A549 (cell line): ENCODE measurements around the gene AMY2B. TPM values are rescaled to one million over a fixed set of nuclear protein-coding genes. Genes with fewer than 3 reads are reported as not detected.
A peak's percentile ranks its signal among the peaks of the same experiment; 100 is the strongest.

Experiments
- ATAC-seq, 2 experiments: fragments of 200-7000 bp in 1 of 2; fragments of >200 bp in 1 of 2; cut with Nextera tagmentation in 1 of 2; cut with Tn5 transposase in 1 of 2; 3 replicates each; pipeline versions ENCODE4 v1.8.0 to v1.9.1; 2018 to 2020; ENCODE audit warnings: mild to moderate bottlenecking in 1 of 2, moderate library complexity in 1 of 2
- CTCF ChIA-PET: fragments of 300-600 bp; sonication (Branson Sonifier 250); formaldehyde crosslinking; extraction: SDS; loops from one replicate; lab custom pipeline; 2021; ENCODE audit warnings: antibody characterized with exemption, inconsistent platforms; lab: Yijun Ruan, JAX
- POLR2A ChIA-PET: fragments of 350-600 bp; formaldehyde crosslinking; extraction: SDS; loops from one replicate; lab custom pipeline; 2021; ENCODE audit warnings: antibody characterized with exemption, inconsistent platforms; lab: Yijun Ruan, JAX
- DNase-seq, 2 experiments: peaks; one replicate each; pipeline versions ENCODE4 v3.0.0 to v3.0.0-alpha.2; 2011 to 2016; ENCODE audit warnings: low read depth in 1 of 2, low spot score in 1 of 2
- FAIRE-seq: peaks from 2 replicates; lab custom pipeline; 2011; peaks lifted over from hg19 to GRCh38; lab: Jason Lieb, UNC
- H3K27ac ChIP-seq, 2 experiments: fragments of >200 bp; sonication (Bioruptor Twin); formaldehyde crosslinking; 3 replicates each; pipeline ENCODE4 v1.5.1; 2016 to 2017
- H3K4me1 ChIP-seq: fragments of >200 bp; sonication (Bioruptor Twin); formaldehyde crosslinking; 3 replicates; pipeline ENCODE4 v1.6.1; 2016
- H3K4me2 ChIP-seq: fragments of >200 bp; sonication (Bioruptor Twin); formaldehyde crosslinking; 3 replicates; pipeline ENCODE4 v1.6.1; 2016
- H3K4me3 ChIP-seq: fragments of >200 bp; sonication (Bioruptor Twin); formaldehyde crosslinking; 3 replicates; pipeline ENCODE4 v1.5.1; 2016
- H3K9me3 ChIP-seq: fragments of >200 bp; sonication (Bioruptor Twin); formaldehyde crosslinking; 3 replicates; pipeline ENCODE4 v1.6.1; 2016
- BCL3 ChIP-seq: fragments of >200 bp; sonication (Bioruptor Twin); formaldehyde crosslinking; IDR thresholded peaks from 3 replicates; pipeline ENCODE4 v1.6.1; 2016
- CHD4 ChIP-seq: fragments of 200-600 bp; sonication (generic); IDR thresholded peaks from 2 replicates; pipeline ENCODE4 v1.6.1; 2016; ENCODE audit warnings: antibody characterized with exemption, mild to moderate bottlenecking, borderline replicate concordance
- EHF ChIP-seq: fragments of 250-450 bp; sonication (Bioruptor Pico); IDR thresholded peaks from 2 replicates; pipeline ENCODE4 v1.5.0; 2020; ENCODE audit warnings: mild to moderate bottlenecking
- ELK1 ChIP-seq: fragments of 150-350 bp; IDR thresholded peaks from 2 replicates; pipeline ENCODE4 v1.6.1; 2014; ENCODE audit warnings: low read depth, mild to moderate bottlenecking, low read length
- ESRRA ChIP-seq: fragments of 150-350 bp; IDR thresholded peaks from 2 replicates; pipeline ENCODE4 v1.6.1; 2014; ENCODE audit warnings: mild to moderate bottlenecking, low read length, borderline replicate concordance
- FOSL2 ChIP-seq, 2 experiments: fragments of 450-650 bp in 1 of 2; fragments of >200 bp in 1 of 2; sonication (Bioruptor Twin) in 1 of 2; formaldehyde crosslinking; IDR thresholded peaks; 2 replicates each; pipeline versions ENCODE4 v1.5.0 to v1.6.1; 2016 to 2020; ENCODE audit warnings: mild to moderate bottlenecking in 1 of 2, moderate library complexity in 1 of 2
- HOXA7 ChIP-seq: fragments of 250-450 bp; sonication (Bioruptor Pico); IDR thresholded peaks from 2 replicates; pipeline ENCODE4 v1.5.0; 2020; ENCODE audit warnings: mild to moderate bottlenecking, moderate library complexity
- HOXB5 ChIP-seq: fragments of 250-450 bp; sonication (Bioruptor Pico); IDR thresholded peaks from 2 replicates; pipeline ENCODE4 v1.5.0; 2020; ENCODE audit warnings: mild to moderate bottlenecking, moderate library complexity
- JUN ChIP-seq, 2 experiments: fragments of >200 bp; sonication (Bioruptor Twin); formaldehyde crosslinking; IDR thresholded peaks; 2 replicates in 1 of 2; 3 replicates in 1 of 2; pipeline ENCODE4 v1.6.1; 2016 to 2017
- JUNB ChIP-seq: fragments of >200 bp; sonication (Bioruptor Twin); formaldehyde crosslinking; IDR thresholded peaks from 2 replicates; pipeline ENCODE4 v1.6.1; 2016
- MAFK ChIP-seq: fragments of 450-650 bp; IDR thresholded peaks from 2 replicates; pipeline ENCODE4 v1.6.1; 2014; ENCODE audit not compliant: partially characterized antibody
- MAZ ChIP-seq: fragments of 150-350 bp; IDR thresholded peaks from 2 replicates; pipeline ENCODE4 v1.6.1; 2014; ENCODE audit warnings: antibody characterized with exemption, low read depth, low read length, borderline replicate concordance
- NFE2L2 ChIP-seq: fragments of 150-350 bp; conservative IDR thresholded peaks from 2 replicates; pipeline ENCODE4 v1.6.1; 2014; ENCODE audit warnings: low read length
- NPAS2 ChIP-seq: fragments of 250-450 bp; sonication (Bioruptor Pico); IDR thresholded peaks from 2 replicates; pipeline ENCODE4 v1.8.0; 2022; ENCODE audit warnings: mild to moderate bottlenecking, moderate library complexity, borderline replicate concordance
- NR3C1 ChIP-seq: fragments of >200 bp; sonication (Bioruptor Twin); formaldehyde crosslinking; IDR thresholded peaks from 3 replicates; pipeline ENCODE4 v1.6.1; 2017
- RAD21 ChIP-seq, 2 experiments: fragments of >200 bp in 1 of 2; sonication (Bioruptor Twin) in 1 of 2; formaldehyde crosslinking in 1 of 2; IDR thresholded peaks in 1 of 2; conservative IDR thresholded peaks in 1 of 2; 2 replicates in 1 of 2; 3 replicates in 1 of 2; pipeline ENCODE4 v1.6.1; 2012 to 2018; ENCODE audit warnings: inconsistent platforms in 1 of 2
- RARB ChIP-seq: fragments of 250-450 bp; sonication (Bioruptor Pico); IDR thresholded peaks from 2 replicates; pipeline ENCODE4 v1.8.0; 2021; ENCODE audit warnings: mild to moderate bottlenecking, moderate library complexity
- REST ChIP-seq: fragments of 200-600 bp; sonication (generic); IDR thresholded peaks from 2 replicates; pipeline ENCODE4 v1.6.1; 2016; ENCODE audit warnings: antibody characterized with exemption, mild to moderate bottlenecking, moderate library complexity
- ZNF302 ChIP-seq: fragments of 250-450 bp; sonication (Bioruptor Pico); IDR thresholded peaks from 2 replicates; pipeline ENCODE4 v1.9.0; 2021; ENCODE audit warnings: inconsistent platforms, mild to moderate bottlenecking, moderate library complexity
- WGBS: methylation state at CpG from one replicate; pipeline ENCODE4 v1.1.6; 2017; ENCODE audit errors: missing lambda C conversion rate; 5-methylcytosine and 5-hydroxymethylcytosine counted together
- polyA plus RNA-seq, 4 experiments: library from polyadenylated mRNA; depleted of rRNA in 3 of 4; stranded (reverse); fragments of >200 nt; fragmentation: RNase III in 1 of 4; extraction: RNeasy Plus Mini Kit Qiagen cat#74134 plus additional on column Dnase treatment in 1 of 4; gene quantifications; 2 replicates in 3 of 4; 3 replicates in 1 of 4; pipeline ENCODE4 v1.2.3, GENCODE V29; 2011 to 2017

AMY2B gene
- polyA plus RNA-seq, 2 of the 4 experiments (the other 2 are of a cell fraction): 1.7 to 3.0 TPM

GRCh38 chr1:103525607-103526507 is 45.5 kb upstream of the AMY2B start, which contains the start of gene RNPC3 (continued):
- peak; percentile 96 for TF ChIP-seq REST
- no peak for TF ChIP-seq MAZ
- TF ChIP-seq BCL3: peak; percentile 53; the same call in 1 of the 3 replicates
- TF ChIP-seq ZNF302 (CRISPR knock-in tag): no peak
- no peak for TF ChIP-seq RAD21 (conservative IDR thresholded peaks at IDR 0.05 in 1 of 2, IDR thresholded peaks at IDR 0.05 in 1 of 2)
- no peak for TF ChIP-seq ELK1
- TF ChIP-seq FOSL2 (IDR thresholded peaks at IDR 0.05): no peak
- TF ChIP-seq FOSL2 (CRISPR knock-in tag; IDR thresholded peaks at IDR 0.05): no peak
- TF ChIP-seq NR3C1: no peak
- TF ChIP-seq CHD4: no peak
- 0 out of 2 replicates have a peak, but pooled peaks have one; percentile 32 for TF ChIP-seq ESRRA

GRCh38 chr1:103527331-103527730 is 44.1 kb upstream of the AMY2B start:
- 42% methylated on average over 2 of the region's 2 CpGs for WGBS
- DNase-seq: no peak
- POLR2A ChIA-PET: no interaction called here

More at GRCh38 chr1:103527331-103527730, 44.1 kb upstream of the AMY2B start:
- no peak for FAIRE-seq
- ATAC-seq: no peak
- H3K9me3 ChIP-seq: no peaks in the 10 kb centered on the region
- H3K4me1 ChIP-seq: peaks cover 11% of the 10 kb centered on the region; the same call in 2 of the 3 replicates
- peak overlapping the region; percentile 91; the same call in 2 of the 3 replicates for H3K4me3 ChIP-seq
- no peak overlapping the region for H3K27ac ChIP-seq
- CTCF ChIA-PET: no interaction called here
- TF ChIP-seq MAFK (no peak), NPAS2 (CRISPR knock-in tag) (no peak), JUNB (no peak), HOXB5 (no peak), ESRRA (no peak), NFE2L2 (no peak), EHF (CRISPR knock-in tag) (no peak), HOXA7 (CRISPR knock-in tag) (no peak), JUN (IDR thresholded peaks at IDR 0.05) (no peak), RARB (no peak), BCL3 (no peak)
- peak overlapping the region; percentile 73 for H3K4me2 ChIP-seq
